Amniotic epithelial cell (primary cell): ENCODE measurements around the gene LDLRAD4.
"Not testable (repeated sequence)": the region's sequence is repeated elsewhere in the genome, so short reads cannot be mapped to it uniquely, and the experiment has no call there.

Experiments used
- DNase-seq: peaks from one replicate; pipeline ENCODE4 v3.0.0-alpha.2; 2010; ENCODE audit warnings: low read depth

The LDLRAD4 gene

DNA sequence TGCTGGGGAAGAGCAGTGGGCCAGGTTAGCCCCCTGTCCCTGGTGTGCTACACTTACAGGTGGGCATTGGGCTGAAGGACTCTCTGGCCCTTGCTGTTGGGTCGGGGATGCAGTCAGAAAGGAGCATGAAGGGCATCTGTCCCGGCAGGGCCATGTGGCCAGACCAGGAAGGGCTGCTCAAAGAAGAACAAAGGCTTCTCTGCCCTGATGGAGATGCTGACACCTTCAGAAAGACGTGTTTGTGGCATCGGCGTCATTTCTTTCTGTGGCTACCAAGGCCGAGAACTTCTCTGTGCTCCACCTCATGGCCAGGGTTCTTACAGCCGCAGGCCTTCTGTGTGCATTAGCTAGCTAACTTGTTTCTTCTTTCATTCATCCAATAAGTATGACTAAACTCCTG is 268.7 kb downstream of the LDLRAD4 start:
- DNase-seq = no peak

DNA sequence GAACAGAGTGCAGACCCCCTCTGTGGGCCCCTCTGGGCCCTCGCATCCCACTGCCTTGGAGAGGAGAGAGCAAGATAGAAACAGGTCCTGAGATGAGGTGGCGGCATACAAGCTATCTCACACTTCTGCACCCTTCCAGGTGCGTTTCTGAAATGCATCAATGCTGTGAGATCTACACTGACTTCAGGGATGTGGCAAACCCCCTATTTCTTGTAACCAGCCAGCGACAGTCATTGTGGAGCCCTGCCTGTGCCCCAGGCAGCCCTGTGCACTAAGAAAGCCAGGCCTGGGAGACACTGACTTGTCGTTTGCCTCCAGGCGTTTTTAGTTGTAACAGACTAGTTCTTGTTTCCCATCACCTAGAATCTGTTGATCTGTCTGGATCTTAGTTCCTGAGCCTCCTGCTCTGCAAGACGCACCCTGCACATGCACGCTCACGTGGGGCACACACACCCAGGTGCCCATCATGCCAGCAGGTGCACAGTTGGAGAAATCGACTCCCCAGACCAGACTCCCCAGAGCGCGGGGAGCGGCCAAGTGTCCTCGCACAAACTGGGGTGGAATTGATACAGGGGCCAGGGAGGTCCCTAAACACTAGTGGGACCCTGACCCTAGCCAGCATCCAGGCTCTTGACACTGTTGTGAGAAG is 269.8 kb downstream of the LDLRAD4 start:
- no peak for DNase-seq

DNA sequence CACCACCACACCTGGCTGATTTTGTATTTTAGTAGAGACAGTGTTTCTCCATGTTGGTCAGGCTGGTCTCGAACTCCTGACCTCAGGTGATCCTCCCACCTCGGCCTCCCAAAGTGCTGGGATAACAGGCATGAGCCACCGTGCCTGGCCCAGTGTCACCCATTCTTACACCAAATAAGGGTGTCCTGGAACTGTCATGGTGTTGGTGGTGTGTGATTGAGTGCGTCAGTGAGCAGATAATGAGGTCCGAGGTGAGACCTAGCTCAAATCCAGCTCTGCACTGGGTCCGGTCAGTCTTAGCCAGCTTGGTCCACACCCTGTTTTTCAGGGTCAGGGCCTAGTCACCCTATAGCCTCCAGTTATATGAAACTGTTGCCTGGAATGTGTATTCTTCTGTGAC is 270.7 kb downstream of the LDLRAD4 start:
- not testable (repeated sequence) for DNase-seq

DNA sequence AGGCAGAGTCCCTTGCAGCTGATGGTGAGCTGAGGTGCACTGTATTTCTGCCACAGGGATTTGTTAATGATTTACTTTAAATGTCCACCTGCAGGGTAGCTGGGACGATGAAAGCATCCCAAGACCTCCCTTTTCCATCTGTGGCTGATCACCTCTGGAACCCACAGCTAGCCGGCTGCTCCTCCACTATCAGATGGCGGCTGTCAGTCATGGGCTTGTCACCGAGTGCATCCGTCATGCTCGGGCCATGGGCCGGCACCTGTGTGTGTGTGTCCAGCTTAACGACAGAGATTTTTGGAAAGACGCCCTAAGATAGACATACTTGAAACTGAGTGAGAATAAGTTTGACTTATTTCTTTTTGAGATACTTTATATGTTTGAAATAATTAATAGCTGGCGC is 272.6 kb downstream of the LDLRAD4 start:
- no peak for DNase-seq

GRCh38 chr18:13492314-13492713 is 273.8 kb downstream of the LDLRAD4 start:
- no peak for DNase-seq

DNA sequence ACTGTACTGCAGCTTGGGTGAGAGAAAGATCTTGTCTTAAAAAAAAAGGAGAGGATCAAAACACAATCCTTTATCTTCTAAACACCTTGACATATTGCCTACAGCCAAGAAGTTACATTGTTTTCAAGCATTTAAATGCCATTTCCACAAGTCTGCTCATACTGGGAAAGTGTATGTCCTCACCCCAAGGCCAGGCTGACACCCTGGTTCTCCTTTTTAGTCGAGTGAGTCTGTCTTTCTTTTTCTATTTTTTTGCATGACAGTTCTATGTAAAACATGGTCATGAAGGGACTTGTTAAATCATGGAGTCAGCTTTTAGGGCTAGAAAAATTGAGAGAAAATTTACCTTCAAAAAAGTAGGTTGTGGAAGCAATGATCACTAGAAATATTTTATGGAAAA is 274.5 kb downstream of the LDLRAD4 start:
- no peak for DNase-seq

- no peak for DNase-seq
These were observed 275.2 kb downstream of the LDLRAD4 start for GRCh38 chr18:13493725-13494124.

DNA sequence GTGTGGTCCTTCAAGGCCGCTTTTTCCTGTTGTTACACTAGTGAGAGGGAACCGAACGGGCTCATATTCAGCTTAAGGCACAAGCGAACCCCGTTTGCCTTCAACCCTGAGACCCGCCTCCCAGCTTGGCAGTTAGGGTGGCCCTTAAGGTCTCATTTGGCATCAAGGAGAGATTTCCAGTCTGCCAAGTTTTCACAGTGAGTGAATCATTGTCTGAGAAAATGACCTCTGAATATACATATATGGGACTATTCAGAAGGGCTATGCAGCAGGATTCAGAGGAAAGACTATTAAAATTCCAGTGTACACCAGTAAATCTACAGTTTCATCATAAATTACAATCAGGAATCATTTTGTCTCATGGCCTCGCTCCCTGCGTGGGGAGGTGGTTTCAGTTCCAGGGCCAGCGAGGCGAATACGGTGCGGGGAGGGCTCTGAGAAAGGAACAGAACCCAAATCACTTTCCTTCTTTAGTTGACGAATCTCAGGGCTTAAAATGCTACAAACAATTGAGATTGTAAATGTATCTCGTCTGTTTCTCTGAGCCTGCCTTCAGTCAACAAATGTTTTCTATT is 276.4 kb downstream of the LDLRAD4 start:
- no peak for DNase-seq

DNA sequence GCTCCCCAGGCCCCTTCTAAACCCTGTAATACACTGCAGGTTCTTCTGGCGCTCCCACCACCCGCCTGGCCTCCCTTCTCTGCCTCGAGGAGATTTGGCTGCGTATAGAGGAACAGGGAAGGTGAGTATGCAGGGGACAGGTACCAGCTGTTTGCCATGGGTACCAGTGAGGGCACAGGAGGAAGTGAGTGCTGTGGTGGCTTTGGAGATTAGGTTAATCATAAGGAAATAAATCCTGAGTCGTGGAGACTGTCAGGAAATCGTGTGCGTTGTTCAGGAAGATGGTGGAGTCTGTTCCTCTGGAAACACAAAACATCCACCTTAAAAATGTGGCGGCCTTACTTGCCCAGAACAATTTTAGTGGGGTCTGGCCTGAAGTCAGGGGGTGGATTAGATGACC is 277.4 kb downstream of the LDLRAD4 start:
- no peak for DNase-seq

- no peak for DNase-seq
These were observed 278.2 kb downstream of the LDLRAD4 start for GRCh38 chr18:13496691-13497281.

DNA sequence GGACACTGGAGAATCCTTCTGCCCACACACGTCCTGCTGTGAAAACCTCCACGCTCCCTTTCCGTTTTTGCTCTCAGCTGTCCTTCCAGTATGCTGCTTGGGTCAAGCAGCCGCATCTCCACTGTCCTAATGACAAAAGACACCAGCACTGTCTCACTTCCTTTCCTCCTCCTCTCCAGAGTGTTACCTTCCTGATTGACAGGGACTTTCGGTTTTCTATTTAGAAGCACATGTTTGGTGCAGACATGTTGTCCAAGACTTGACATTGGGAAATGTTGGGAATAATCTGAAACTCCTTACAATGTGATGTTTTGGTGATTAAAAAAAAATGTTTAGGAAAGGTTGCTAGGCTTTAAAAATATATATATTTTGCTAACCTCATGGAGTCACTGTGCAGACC is 281.2 kb downstream of the LDLRAD4 start:
- DNase-seq = no peak

- peak; percentile 51 for DNase-seq
These were observed 281.8 kb downstream of the LDLRAD4 start for GRCh38 chr18:13500227-13500865.

DNA sequence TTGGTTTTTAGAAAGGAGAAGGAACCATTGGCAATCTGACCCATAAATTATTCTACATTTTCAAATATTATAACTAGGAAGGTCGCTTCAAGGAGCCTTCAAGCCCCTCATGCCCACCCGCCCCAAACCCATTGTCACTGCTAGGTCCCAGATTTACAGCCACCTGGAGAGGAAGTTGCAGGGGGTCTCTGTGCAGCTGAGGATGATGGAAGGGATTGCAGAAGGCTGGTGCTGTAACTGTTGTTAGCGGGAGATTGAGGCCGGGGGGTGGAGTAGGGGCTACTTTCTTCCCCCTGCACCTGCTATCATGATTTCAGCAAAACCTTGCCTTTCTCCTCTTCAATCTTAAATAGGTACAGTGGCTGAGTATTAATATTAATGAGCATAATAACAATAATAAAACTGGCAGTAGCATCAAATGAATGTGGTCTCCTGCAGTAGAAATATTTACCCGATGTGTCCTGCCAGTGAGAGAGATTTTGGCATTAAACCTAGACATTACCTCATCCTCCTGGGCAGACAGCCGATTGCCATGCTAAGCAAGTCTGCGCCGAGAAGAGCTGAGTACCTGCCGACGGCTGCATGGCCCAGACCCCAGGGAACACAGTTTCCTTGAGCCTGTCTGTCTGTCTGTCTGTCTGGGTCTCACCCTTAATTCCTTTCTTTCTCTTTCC is 282.4 kb downstream of the LDLRAD4 start:
- peak; percentile 33 for DNase-seq

- DNase-seq = no peak
These were observed 283.0 kb downstream of the LDLRAD4 start for GRCh38 chr18:13501543-13501887.

GRCh38 chr18:13501891-13502290 is 283.3 kb downstream of the LDLRAD4 start:
- no peak for DNase-seq

GRCh38 chr18:13502585-13502984 is 284.0 kb downstream of the LDLRAD4 start:
- no peak for DNase-seq

GRCh38 chr18:13503836-13504235 is 285.3 kb downstream of the LDLRAD4 start:
- no peak for DNase-seq

DNA sequence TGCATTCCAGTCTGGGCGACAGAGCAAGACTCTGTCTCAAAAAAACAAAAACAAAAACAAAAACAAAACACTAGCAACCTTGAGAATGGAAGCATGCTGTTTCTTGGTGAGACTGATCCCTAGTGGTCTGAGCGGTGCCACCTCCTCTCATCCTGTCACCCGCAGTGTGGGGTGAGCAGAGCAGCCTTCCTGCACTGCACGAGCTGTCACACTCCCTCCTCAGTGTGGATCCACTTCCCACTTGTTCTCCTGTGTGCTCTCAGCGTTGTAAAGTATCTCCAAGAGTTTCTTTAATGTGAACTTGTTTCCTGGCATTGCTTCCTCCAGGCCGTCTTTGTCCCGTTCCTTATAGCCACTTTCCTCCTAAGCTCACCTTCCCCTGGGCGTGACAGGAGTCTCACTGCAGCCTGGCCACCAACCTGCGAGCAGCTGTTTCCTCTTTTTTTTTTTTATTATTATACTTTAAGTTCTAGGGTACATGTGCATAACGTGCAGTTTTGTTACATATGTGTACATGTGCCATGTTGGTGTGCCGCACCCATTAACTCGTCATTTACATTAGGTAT is 287.3 kb downstream of the LDLRAD4 start:
- no peak for DNase-seq

DNA sequence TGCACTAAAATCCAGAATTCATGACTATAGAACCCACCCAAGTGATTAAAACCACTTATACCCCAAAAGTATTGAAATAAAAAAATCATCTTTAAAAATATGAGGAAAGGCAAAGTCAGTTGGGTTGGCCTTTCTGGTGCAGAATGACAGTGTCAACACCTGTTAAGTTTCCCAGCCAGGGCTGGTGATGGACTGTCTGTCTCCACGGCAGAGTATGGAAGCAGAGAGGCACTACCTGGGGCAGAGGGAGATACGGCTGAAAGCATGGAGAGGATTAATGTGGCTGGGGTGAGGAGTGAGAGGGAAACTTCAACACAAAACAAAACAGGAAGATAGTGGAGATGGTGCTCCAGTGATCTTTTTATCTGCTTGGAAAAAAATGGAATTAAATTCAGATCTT is 292.0 kb downstream of the LDLRAD4 start:
- DNase-seq = no peak

- DNase-seq = no peak
These were observed 293.5 kb downstream of the LDLRAD4 start for GRCh38 chr18:13511961-13512577.

DNA sequence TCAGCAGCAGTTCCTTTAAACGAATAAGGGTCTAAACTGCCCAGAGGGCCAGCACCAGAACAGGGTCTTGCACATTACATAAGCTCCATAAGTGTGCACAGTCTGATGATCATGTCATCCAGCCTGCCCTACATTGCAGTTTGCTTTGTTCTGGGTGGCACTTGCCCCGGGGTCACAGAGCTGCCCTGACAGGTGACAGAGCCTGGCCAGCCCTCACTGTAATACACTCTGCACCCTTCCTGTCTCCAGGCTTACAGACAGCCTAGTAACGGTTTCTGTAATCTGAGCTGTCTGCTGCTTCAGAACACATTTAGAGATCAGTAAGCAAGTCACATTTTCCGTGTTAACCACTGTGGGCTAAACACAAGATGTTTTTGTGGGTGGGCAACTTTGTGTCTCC is 294.5 kb downstream of the LDLRAD4 start:
- DNase-seq = no peak

GRCh38 chr18:13513481-13513880 is 294.9 kb downstream of the LDLRAD4 start:
- no peak for DNase-seq
